GM23248 (cell line): ENCODE data around the gene ERCC6L2.

Experiments used
- EZH2 ChIP-seq: fragments of 200-600 bp; sonication (generic); IDR thresholded peaks from 2 replicates; pipeline ENCODE4 v1.6.1; 2018; ENCODE audit warnings: antibody characterized with exemption, mild to moderate bottlenecking; ENCODE audit not compliant: insufficient read depth, poor library complexity, severe bottlenecking
- EZH2phosphoT487 ChIP-seq: fragments of 200-600 bp; sonication (generic); IDR thresholded peaks from 2 replicates; pipeline ENCODE4 v1.6.1; 2018; ENCODE audit warnings: antibody characterized with exemption, moderate library complexity, mild to moderate bottlenecking, low read depth; ENCODE audit not compliant: insufficient read depth

DNA sequence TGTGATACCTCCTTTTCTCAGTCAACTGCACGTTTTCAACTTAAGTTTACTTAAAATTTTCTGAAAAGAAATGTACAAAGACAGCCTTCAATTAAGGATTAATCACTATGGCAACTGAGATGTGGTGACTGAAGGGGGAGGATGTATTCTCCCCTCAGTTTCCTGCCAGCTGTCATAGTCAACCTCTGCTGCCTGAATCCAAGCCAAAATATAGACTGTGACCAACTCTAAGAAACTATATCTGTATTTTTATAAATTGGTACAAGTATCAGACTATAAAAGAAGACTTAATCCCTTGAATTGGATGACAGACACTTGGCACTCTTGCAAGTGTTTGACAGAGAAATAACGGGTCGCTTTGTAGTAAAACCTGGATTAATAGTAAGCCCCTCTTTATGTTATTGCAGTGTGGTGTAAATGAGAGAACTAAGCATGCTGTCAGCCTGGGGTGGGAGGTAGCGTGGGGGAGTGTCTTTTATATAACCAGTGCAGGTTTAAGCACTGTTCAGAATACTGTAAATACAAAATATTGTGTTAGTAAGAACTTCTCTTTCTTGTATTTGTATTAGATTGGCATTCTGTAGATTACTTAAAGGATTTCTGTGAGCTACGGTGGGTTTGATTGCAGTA lies 106.4 kb downstream of the ERCC6L2 start:
- no peak for TF ChIP-seq EZH2phosphoT487
- TF ChIP-seq EZH2 = no peak
